Body of pancreas (tissue), 4 donors: Measurements from ENCODE around the gene C9orf85.

Experiments used
- CTCF ChIP-seq, 7 experiments: fragments of 450-650 bp in 4 of 7; fragments of 200-600 bp in 3 of 7; sonication (generic) in 3 of 7; IDR thresholded peaks; one replicate each; pipeline ENCODE4 v1.5.1; 2016 to 2019; ENCODE audit warnings: antibody characterized with exemption in 7 of 7
- POLR2A ChIP-seq, 3 donors: fragments of 450-650 bp; IDR thresholded peaks; one replicate each; pipeline ENCODE4 v1.6.1; 2016; ENCODE audit warnings: antibody characterized with exemption in 3 of 3, mild to moderate bottlenecking in 2 of 3

DNA sequence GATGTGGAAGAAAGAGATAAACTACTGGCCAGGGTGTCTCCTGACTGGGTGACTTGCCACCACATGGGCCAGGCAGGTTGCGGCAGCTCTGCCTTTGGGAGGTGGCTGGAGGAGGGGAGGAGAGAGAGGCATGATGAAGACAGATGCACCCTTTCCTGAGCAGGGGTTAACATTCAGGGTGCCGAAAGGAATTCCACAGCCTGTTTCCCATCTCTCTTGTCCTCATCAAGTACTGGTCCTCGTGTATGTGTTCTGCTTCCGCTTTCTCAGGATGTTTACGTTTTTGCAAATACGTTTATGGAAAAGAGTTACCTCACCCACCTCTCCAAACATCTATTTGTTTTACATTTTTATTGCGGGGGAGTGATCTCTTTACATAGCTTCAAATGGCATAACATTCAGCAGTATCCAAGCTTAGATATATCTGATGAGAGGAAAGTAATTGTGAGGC lies 73.4 kb downstream of the C9orf85 start:
- no peak for TF ChIP-seq CTCF (IDR thresholded peaks at IDR 0.05)
- no peak for TF ChIP-seq POLR2A (IDR thresholded peaks at IDR 0.05)
